Endodermal cell (in vitro differentiated cells): ENCODE results near the gene SLCO4C1. TPM values are rescaled to one million over a fixed set of nuclear protein-coding genes. Genes with fewer than 3 reads are reported as not detected.

Experiments used
- DNase-seq: peaks from one replicate; pipeline ENCODE4 v3.0.0-alpha.2; 2017
- H3K27ac ChIP-seq: 2 replicates; pipeline ENCODE4 v1.5.1; 2013; ENCODE audit warnings: mild to moderate bottlenecking, low read depth, low read length, moderate library complexity
- H3K27me3 ChIP-seq: 2 replicates; pipeline ENCODE4 v1.6.1; 2013; ENCODE audit warnings: mild to moderate bottlenecking, low read length, moderate library complexity; ENCODE audit not compliant: insufficient read depth, control insufficient read depth, poor library complexity, severe bottlenecking
- H3K36me3 ChIP-seq: 2 replicates; pipeline ENCODE4 v1.7.0; 2013; ENCODE audit warnings: mild to moderate bottlenecking, low read length, moderate library complexity; ENCODE audit not compliant: control insufficient read depth, insufficient read depth
- H3K4me1 ChIP-seq: one replicate; pipeline ENCODE4 v1.7.0; 2013; ENCODE audit warnings: low read length; ENCODE audit not compliant: control insufficient read depth, insufficient read depth
- H3K4me3 ChIP-seq: 2 replicates; pipeline ENCODE4 v1.5.1; 2013; ENCODE audit warnings: mild to moderate bottlenecking, low read length, moderate library complexity
- H3K9ac ChIP-seq: 2 replicates; pipeline ENCODE4 v1.6.1; 2013; ENCODE audit warnings: mild to moderate bottlenecking, low read length, moderate library complexity; ENCODE audit not compliant: poor library complexity, severe bottlenecking; ENCODE audit errors: extremely low read depth
- H3K9me3 ChIP-seq: 2 replicates; pipeline ENCODE4 v1.6.1; 2013; ENCODE audit warnings: mild to moderate bottlenecking, low read length, moderate library complexity; ENCODE audit not compliant: control insufficient read depth
- H3K27ac Mint-ChIP-seq: 2 replicates; pipeline ENCODE4 v1.8.0; 2020; ENCODE audit warnings: mixed read lengths
- H3K27me3 Mint-ChIP-seq: 2 replicates; pipeline ENCODE4 v1.8.0; 2021; ENCODE audit warnings: mild to moderate bottlenecking, mixed read lengths; ENCODE audit not compliant: insufficient read depth
- H3K36me3 Mint-ChIP-seq: 2 replicates; pipeline ENCODE4 v1.8.0; 2020; ENCODE audit warnings: low read depth, mixed read lengths
- H3K4me1 Mint-ChIP-seq: 2 replicates; pipeline ENCODE4 v1.8.0; 2020; ENCODE audit warnings: mixed read lengths
- H3K4me3 Mint-ChIP-seq: 2 replicates; pipeline ENCODE4 v1.8.0; 2020; ENCODE audit warnings: mild to moderate bottlenecking, moderate library complexity, mixed read lengths
- H3K9me3 Mint-ChIP-seq: 2 replicates; pipeline ENCODE4 v1.8.0; 2020; ENCODE audit warnings: mild to moderate bottlenecking, mixed read lengths
- WGBS, 2 experiments: methylation state at CpG; one replicate each; pipeline versions ENCODE4 v1.1.5 to v1.1.7; 2013; ENCODE audit warnings: missing lambda C conversion rate in 2 of 2, mixed read lengths in 1 of 2; ENCODE audit not compliant: insufficient coverage in 1 of 2, insufficient read length in 1 of 2; 5-methylcytosine and 5-hydroxymethylcytosine counted together
- long read RNA-seq, 4 experiments: library from polyadenylated mRNA in 2 of 4; library from RNA in 1 of 4; library from capped mRNA in 1 of 4; stranded (forward) in 3 of 4; unstranded in 1 of 4; transcript quantifications; one replicate each; pipeline ENCODE4 v2.0.0, GENCODE V29; 2020 to 2021; ENCODE audit warnings: inconsistent platforms in 1 of 4
- polyA plus RNA-seq, 2 experiments: library from polyadenylated mRNA; stranded (reverse); fragments of 50-300 nt; gene quantifications; one replicate each; pipeline ENCODE4 v1.2.3, GENCODE V29; 2013
- total RNA-seq, 2 donors: library from RNA; stranded (reverse); fragmentation: NEBNext Ultra II Directional in 1 of 2; extraction: Animal tissue kit (Norgen Biotek cat#: 25700) in 1 of 2; gene quantifications; 2 replicates in 1 of 2; 3 replicates in 1 of 2; pipeline ENCODE4 v1.2.1, GENCODE V29; 2021
- TF ChIP-seq, protein P1 (sequence below): fragments of 200-600 bp; sonication (generic); conservative IDR thresholded peaks from 2 replicates; pipeline ENCODE4 v1.5.0; 2021; ENCODE audit warnings: antibody characterized with exemption, mild to moderate bottlenecking

The SLCO4C1 gene, protein sequence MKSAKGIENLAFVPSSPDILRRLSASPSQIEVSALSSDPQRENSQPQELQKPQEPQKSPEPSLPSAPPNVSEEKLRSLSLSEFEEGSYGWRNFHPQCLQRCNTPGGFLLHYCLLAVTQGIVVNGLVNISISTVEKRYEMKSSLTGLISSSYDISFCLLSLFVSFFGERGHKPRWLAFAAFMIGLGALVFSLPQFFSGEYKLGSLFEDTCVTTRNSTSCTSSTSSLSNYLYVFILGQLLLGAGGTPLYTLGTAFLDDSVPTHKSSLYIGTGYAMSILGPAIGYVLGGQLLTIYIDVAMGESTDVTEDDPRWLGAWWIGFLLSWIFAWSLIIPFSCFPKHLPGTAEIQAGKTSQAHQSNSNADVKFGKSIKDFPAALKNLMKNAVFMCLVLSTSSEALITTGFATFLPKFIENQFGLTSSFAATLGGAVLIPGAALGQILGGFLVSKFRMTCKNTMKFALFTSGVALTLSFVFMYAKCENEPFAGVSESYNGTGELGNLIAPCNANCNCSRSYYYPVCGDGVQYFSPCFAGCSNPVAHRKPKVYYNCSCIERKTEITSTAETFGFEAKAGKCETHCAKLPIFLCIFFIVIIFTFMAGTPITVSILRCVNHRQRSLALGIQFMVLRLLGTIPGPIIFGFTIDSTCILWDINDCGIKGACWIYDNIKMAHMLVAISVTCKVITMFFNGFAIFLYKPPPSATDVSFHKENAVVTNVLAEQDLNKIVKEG
- 1 to 10 TPM; 1.9 to 3.6 TPM for total RNA-seq
- polyA plus RNA-seq (2013, experiment 1 of 2), result 1.4 TPM
- polyA plus RNA-seq (2013, experiment 2 of 2), result 1.4 TPM
- long read RNA-seq, experiment 1, partial matches to known transcripts, result 0 of 1 reads
- long read RNA-seq, experiment 1, other reads (novel, unspliced or antisense), result 1 of 1 reads
- long read RNA-seq, experiment 2, full-length matches to known transcripts, result 11 of 16 reads
- long read RNA-seq, experiment 2, partial matches to known transcripts, result 2 of 16 reads
- long read RNA-seq, experiment 2, other reads (novel, unspliced or antisense), result 3 of 16 reads
- long read RNA-seq, experiment 3, full-length matches to known transcripts, result 5 of 6 reads
- long read RNA-seq, experiment 3, partial matches to known transcripts, result 1 of 6 reads
- long read RNA-seq, experiment 3, other reads (novel, unspliced or antisense), result 0 of 6 reads
- long read RNA-seq, experiment 4, result 0 reads

DNA sequence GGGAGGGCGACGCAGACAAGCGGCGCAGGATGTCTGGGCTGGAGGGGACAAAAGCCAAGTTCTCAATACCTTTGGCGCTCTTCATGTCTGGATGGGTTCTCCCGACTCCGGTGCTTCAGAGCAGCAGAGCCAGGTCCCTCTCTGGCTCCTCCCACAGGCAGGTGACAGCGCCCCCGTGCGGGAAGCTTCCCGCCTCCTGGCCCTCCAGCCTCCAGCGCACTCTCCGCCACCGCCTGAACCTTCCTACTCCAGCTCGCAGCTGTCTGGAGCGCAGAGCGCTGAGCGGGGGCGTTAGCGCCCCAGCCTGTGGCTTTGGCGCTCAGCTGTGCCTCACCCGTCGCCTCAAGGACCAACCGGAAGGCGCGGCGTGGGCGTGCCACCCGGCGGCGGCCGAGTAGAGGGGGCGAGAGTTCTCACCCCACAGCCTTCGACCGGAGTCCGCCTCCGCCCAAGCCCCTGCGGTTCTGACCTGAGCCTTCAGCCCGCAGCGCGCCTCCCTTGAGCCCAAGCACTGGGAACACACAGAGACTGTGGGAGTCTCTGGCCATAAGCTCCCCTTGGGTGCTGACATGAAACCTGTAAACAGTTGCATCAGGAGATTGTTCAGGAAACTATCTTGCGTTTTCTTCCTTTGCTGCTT lies at the start of gene SLCO4C1:
TSS of gene SLCO4C1 (minus strand) at position 107 of the 640 bp plus-strand sequence. CDS start at position 85, 22 bp downstream.
- H3K9me3 ChIP-seq, result no peaks in the 10 kb centered on the region
- peak; percentile 99 for DNase-seq
- H3K27ac ChIP-seq, result no peak within 1 kb of the TSS
- peak within 1 kb of the TSS; percentile 41 for H3K9ac ChIP-seq
- WGBS, 2 experiments, result 6 to 23% methylated on average over 4 to 42 of the region's 42 CpGs
- TF ChIP-seq, protein P1, sequence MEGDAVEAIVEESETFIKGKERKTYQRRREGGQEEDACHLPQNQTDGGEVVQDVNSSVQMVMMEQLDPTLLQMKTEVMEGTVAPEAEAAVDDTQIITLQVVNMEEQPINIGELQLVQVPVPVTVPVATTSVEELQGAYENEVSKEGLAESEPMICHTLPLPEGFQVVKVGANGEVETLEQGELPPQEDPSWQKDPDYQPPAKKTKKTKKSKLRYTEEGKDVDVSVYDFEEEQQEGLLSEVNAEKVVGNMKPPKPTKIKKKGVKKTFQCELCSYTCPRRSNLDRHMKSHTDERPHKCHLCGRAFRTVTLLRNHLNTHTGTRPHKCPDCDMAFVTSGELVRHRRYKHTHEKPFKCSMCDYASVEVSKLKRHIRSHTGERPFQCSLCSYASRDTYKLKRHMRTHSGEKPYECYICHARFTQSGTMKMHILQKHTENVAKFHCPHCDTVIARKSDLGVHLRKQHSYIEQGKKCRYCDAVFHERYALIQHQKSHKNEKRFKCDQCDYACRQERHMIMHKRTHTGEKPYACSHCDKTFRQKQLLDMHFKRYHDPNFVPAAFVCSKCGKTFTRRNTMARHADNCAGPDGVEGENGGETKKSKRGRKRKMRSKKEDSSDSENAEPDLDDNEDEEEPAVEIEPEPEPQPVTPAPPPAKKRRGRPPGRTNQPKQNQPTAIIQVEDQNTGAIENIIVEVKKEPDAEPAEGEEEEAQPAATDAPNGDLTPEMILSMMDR, result peak; percentile 93
- peak within 1 kb of the TSS; percentile 85 for H3K4me3 Mint-ChIP-seq
- peaks cover 25% of the 10 kb centered on the region for H3K27me3 Mint-ChIP-seq
- H3K36me3 Mint-ChIP-seq, result no peaks in the 10 kb centered on the region
- peak within 1 kb of the TSS; percentile 94 for H3K4me3 ChIP-seq
- peaks cover 18% of the 10 kb centered on the region for H3K27me3 ChIP-seq
- H3K27ac Mint-ChIP-seq, result no peak within 1 kb of the TSS
- no peaks in the 10 kb centered on the region for H3K9me3 Mint-ChIP-seq
- H3K4me1 Mint-ChIP-seq, result peaks cover 8% of the 10 kb centered on the region
- H3K4me1 ChIP-seq, result no peaks in the 10 kb centered on the region
- H3K36me3 ChIP-seq, result no peaks in the 10 kb centered on the region

DNA sequence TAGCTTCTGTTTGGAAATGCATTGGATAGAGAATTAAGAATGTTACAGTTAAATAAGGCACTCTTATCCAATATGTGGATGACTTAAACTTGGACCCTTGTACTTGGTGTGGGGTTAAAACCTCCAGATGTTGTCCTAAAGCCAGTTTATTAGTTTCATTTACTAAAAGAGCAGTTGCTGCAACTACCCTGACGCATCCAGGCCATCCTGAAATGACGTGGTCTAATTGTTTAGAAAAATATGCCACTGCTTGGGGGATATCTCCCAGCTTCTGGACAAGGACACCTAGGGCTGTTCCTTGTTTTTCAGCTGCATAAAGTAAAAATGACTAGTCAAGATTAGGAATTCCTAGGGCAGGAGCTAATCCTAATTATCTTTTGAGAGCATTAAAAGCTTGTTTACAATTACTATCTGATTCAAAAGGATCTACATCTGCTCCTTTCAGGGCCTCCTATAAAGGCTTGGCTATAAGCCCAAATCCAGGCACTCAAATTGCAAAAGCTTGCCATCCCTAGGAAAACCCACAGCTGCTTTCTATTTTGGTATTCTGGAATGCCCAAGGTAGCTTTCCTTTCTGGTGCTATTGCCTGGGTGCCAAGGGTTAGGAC lies 45.7 kb upstream of the SLCO4C1 start:
- Histone ChIP-seq H3K27ac (no peak overlapping the region), H3K4me1 (peaks cover 20% of the 10 kb centered on the region), H3K36me3 (no peaks in the 10 kb centered on the region), H3K9me3 (no peaks in the 10 kb centered on the region), H3K9ac (no peak overlapping the region), H3K4me3 (peak overlapping the region; percentile 69), H3K27me3 (no peaks in the 10 kb centered on the region)
- Mint-ChIP-seq H3K4me1 (peaks cover 19% of the 10 kb centered on the region), H3K4me3 (no peak overlapping the region), H3K36me3 (no peaks in the 10 kb centered on the region), H3K9me3 (no peaks in the 10 kb centered on the region), H3K27me3 (peaks cover 6% of the 10 kb centered on the region), H3K27ac (no peak overlapping the region)
- DNase-seq, result no peak
- TF ChIP-seq, protein P1, result no peak
- 86 to 90% methylated on average over 2 of the region's 2 CpGs for WGBS, 2 experiments
